ENCODE data around the gene STIL.

Gene STIL

DNA sequence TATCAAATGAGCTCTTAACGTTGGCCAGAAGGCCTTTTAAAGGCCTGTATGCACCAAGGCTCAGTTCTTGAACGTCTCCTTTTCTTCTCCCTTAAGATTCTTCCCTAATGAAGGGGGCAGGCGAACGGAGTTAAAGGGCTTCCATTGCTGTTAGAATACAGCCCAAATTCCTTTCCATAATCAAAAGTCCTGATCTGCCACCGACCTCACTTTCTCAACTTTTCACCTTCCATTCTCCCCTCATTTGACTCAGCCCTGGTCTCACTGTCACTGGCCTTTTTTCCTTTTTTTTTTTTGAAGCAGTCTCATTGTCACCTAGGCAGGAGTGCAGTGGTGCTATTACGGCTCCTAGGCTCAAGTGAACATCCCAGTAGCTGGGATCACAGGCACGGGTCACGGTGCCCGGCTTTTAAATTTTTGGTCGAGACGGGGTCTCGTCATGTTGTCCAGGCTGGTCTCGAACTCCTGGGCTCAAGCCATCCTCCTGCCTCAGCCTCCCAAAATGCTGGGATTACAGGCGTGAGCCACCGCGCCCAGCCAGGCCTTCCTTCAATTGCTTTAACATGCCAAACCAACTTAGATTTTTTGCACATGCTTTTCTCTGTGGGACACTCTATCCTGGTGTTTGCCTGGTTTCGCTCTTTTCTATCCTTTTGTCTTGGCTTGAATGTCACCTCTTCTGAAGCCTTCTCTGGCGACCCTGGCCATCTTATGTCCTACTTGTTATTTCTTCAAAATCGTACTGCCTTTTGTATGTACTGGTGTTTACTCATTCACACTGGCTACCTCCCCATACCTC lies 19.0 kb upstream of the STIL start:
- Histone ChIP-seq H3K27me3 (replicated peaks in 2 of 5; ENCODE audit: control insufficient read depth in 4 of 5, insufficient read depth in 5 of 5, low read length in 4 of 5) (no peaks in the 10 kb centered on the region), H3K27ac (ENCODE audit: insufficient read depth in 1 of 2, low read depth in 1 of 2, low read length in 2 of 2, poor library complexity in 1 of 2, severe bottlenecking in 2 of 2) (peak overlapping the region; percentile 21 to 91), H3K4me3 (ENCODE audit: control insufficient read depth in 1 of 7, extremely low read depth in 1 of 7, insufficient read depth in 4 of 7, low read depth in 2 of 7, low read length in 6 of 7) (peak overlapping the region; percentile 86 to 99 (median 95)), H3K9me3 (ENCODE audit: control extremely low read depth in 1 of 5, control insufficient read depth in 4 of 5, insufficient read depth in 2 of 5, low read depth in 1 of 5, low read length in 4 of 5) (no peaks in the 10 kb centered on the region), H3K4me1 (ENCODE audit: control extremely low read depth in 1 of 4, control insufficient read depth in 4 of 4, insufficient read depth in 4 of 4, low read length in 3 of 4) (peaks cover 5 to 30% (median 18%) of the 10 kb centered on the region in 4 experiments), H3K36me3 (ENCODE audit: control insufficient read depth in 4 of 4, insufficient read depth in 4 of 4, low read length in 3 of 4) (no peaks in the 10 kb centered on the region)
- CTCF ChIA-PET = interaction anchor here (0.9 to 3.4 kb wide), 10 partner anchors 10 to 154 kb away, joined by 3 to 18 read pairs (median 4); no protein-coding TSS in a partner anchor
- POLR2A ChIA-PET = interaction anchor here (0.6 to 1.3 kb wide), 2 partner anchors 19 to 175 kb away, joined by 3 to 8 read pairs; partner anchors contain the start of gene STIL
- WGBS (ENCODE audit: insufficient coverage) = 73% methylated on average over 19 of the region's 19 CpGs
- DNase-seq = no peak

DNA sequence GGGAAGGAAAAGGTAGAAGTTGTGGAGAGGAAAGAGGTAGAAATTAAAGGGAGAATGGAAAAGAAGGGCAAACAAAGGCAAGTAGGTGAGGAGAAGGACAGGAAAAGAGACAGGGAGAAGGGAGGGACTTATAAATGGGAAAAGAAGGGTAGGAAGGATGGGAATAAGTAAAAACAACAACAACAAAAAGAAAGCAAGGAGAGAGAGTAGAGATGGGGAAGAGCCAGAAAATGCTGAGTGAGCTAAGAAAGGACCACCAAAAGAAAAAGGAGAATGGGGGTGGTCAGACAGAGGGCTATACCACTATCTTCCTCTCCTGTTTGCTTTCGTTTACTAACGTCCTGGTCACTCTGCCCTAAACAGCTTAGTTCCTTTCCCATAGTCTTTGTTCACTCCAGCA lies 17.9 kb upstream of the STIL start:
- Histone ChIP-seq H3K4me3 (ENCODE audit: control insufficient read depth in 1 of 7, extremely low read depth in 1 of 7, insufficient read depth in 4 of 7, low read depth in 2 of 7, low read length in 6 of 7) (no peak overlapping the region), H3K27ac (ENCODE audit: insufficient read depth in 1 of 2, low read depth in 1 of 2, low read length in 2 of 2, poor library complexity in 1 of 2, severe bottlenecking in 2 of 2) (no peak overlapping the region), H3K36me3 (ENCODE audit: control insufficient read depth in 4 of 4, insufficient read depth in 4 of 4, low read length in 3 of 4) (no peaks in the 10 kb centered on the region), H3K27me3 (replicated peaks in 2 of 5; ENCODE audit: control insufficient read depth in 4 of 5, insufficient read depth in 5 of 5, low read length in 4 of 5) (no peaks in the 10 kb centered on the region), H3K9me3 (ENCODE audit: control extremely low read depth in 1 of 5, control insufficient read depth in 4 of 5, insufficient read depth in 2 of 5, low read depth in 1 of 5, low read length in 4 of 5) (no peaks in the 10 kb centered on the region), H3K4me1 (ENCODE audit: control extremely low read depth in 1 of 4, control insufficient read depth in 4 of 4, insufficient read depth in 4 of 4, low read length in 3 of 4) (peaks cover 5 to 30% (median 17%) of the 10 kb centered on the region in 4 experiments)
- CTCF ChIA-PET = interaction anchor here (0.9 to 3.4 kb wide), 4 partner anchors 9 to 139 kb away, joined by 3 to 18 read pairs (median 5); no protein-coding TSS in a partner anchor
- WGBS (ENCODE audit: insufficient coverage) = no CpG with 5 or more reads among the region's 2 CpGs
- POLR2A ChIA-PET = interaction anchor here (0.6 kb wide), 1 partner anchor 40 kb away, joined by 3 read pairs; no protein-coding TSS in a partner anchor
- DNase-seq = no peak

DNA sequence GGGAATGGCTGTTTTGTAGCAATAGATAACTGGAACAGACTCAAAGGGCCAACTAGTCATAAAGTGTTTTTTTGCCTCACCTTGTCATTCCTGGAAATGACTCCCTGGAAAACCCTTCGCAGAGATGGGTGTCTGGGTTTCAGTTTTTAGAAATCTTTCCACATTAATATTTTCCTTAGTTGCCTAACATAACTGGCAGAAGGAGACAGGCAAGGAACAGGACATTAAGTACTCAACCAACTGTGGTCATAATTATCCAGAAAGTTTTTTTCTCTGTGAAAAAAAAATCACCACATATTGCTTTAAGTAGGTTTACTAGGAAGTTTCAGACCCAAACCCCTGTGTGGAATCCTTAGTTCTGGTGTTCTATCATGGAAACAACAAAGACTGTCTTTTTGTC lies 16.3 kb upstream of the STIL start:
- Histone ChIP-seq H3K9me3 (ENCODE audit: control extremely low read depth in 1 of 5, control insufficient read depth in 4 of 5, insufficient read depth in 2 of 5, low read depth in 1 of 5, low read length in 4 of 5) (no peaks in the 10 kb centered on the region), H3K4me3 (ENCODE audit: control insufficient read depth in 1 of 7, extremely low read depth in 1 of 7, insufficient read depth in 4 of 7, low read depth in 2 of 7, low read length in 6 of 7) (no peak overlapping the region), H3K27me3 (replicated peaks in 2 of 5; ENCODE audit: control insufficient read depth in 4 of 5, insufficient read depth in 5 of 5, low read length in 4 of 5) (no peaks in the 10 kb centered on the region), H3K27ac (ENCODE audit: insufficient read depth in 1 of 2, low read depth in 1 of 2, low read length in 2 of 2, poor library complexity in 1 of 2, severe bottlenecking in 2 of 2) (no peak overlapping the region), H3K4me1 (ENCODE audit: control extremely low read depth in 1 of 4, control insufficient read depth in 4 of 4, insufficient read depth in 4 of 4, low read length in 3 of 4) (peaks cover 5 to 24% (median 17%) of the 10 kb centered on the region in 4 experiments), H3K36me3 (ENCODE audit: control insufficient read depth in 4 of 4, insufficient read depth in 4 of 4, low read length in 3 of 4) (no peaks in the 10 kb centered on the region)
- POLR2A ChIA-PET = no interaction called here
- DNase-seq = no peak
- CTCF ChIA-PET = interaction anchor here (1.2 to 1.7 kb wide), 2 partner anchors 60 to 67 kb away, joined by 3 read pairs; no protein-coding TSS in a partner anchor
- no CpG with 5 or more reads among the region's 1 CpG for WGBS (ENCODE audit: insufficient coverage)

DNA sequence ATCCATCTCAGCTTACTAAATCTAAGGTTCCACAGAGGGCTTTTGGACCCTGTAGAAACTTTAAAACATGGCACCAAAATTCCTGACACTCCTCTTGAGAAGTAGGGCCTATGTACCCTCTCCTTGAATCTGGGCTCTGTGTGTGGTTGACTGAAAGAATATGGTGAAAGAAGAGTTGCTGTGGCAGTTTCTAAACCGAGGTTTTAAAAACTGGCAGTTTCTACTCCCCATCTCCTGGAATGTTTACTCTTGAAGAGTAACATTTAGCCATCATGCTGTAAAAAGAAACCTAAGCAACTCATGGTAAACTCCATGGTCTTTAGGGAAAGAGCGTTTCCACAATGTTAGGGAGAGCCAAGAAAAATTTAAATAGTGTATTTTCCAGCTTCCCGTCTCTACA lies 15.0 kb upstream of the STIL start:
- H3K4me1 ChIP-seq (ENCODE audit: control extremely low read depth in 1 of 4, control insufficient read depth in 4 of 4, insufficient read depth in 4 of 4, low read length in 3 of 4) = peaks cover 2 to 17% (median 13%) of the 10 kb centered on the region in 4 experiments
- no peaks in the 10 kb centered on the region for H3K27me3 ChIP-seq (replicated peaks in 2 of 5; ENCODE audit: control insufficient read depth in 4 of 5, insufficient read depth in 5 of 5, low read length in 4 of 5)
- WGBS (ENCODE audit: insufficient coverage) = 100% methylated on average over 1 of the region's 3 CpGs
- H3K9me3 ChIP-seq (ENCODE audit: control extremely low read depth in 1 of 5, control insufficient read depth in 4 of 5, insufficient read depth in 2 of 5, low read depth in 1 of 5, low read length in 4 of 5) = no peaks in the 10 kb centered on the region
- no peaks in the 10 kb centered on the region for H3K36me3 ChIP-seq (ENCODE audit: control insufficient read depth in 4 of 4, insufficient read depth in 4 of 4, low read length in 3 of 4)
- ChIA-PET CTCF (interaction anchor here (0.8 to 1.7 kb wide), 3 partner anchors 10 to 150 kb away, joined by 3 to 4 read pairs (median 3); partner anchors contain the start of gene STIL), POLR2A (no interaction called here)
- no peak overlapping the region for H3K27ac ChIP-seq (ENCODE audit: insufficient read depth in 1 of 2, low read depth in 1 of 2, low read length in 2 of 2, poor library complexity in 1 of 2, severe bottlenecking in 2 of 2)
- no peak for DNase-seq
- no peak overlapping the region for H3K4me3 ChIP-seq (ENCODE audit: control insufficient read depth in 1 of 7, extremely low read depth in 1 of 7, insufficient read depth in 4 of 7, low read depth in 2 of 7, low read length in 6 of 7)

DNA sequence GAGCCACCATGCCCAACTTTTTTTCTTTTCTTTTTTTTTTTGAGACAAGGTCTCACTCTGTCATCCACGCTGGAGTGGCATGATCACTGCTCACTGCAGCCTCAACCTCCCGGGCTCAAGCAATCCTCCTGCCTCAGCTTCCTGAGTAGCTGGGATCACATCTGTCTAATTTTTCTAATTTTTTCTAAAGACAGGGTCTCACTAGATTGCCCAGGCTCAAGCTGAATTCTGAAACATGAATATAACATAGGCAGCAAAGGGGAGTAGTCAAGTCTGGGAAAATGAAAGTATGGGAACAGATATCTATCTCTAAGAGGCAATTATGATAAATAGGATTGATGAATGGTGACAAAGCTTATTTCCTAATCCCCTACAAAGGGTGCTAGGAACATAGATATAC lies 12.3 kb upstream of the STIL start:
- ChIA-PET POLR2A (no interaction called here), CTCF (no interaction called here)
- no peaks in the 10 kb centered on the region for H3K4me1 ChIP-seq (ENCODE audit: control extremely low read depth in 1 of 4, control insufficient read depth in 4 of 4, insufficient read depth in 4 of 4, low read length in 3 of 4)
- H3K27ac ChIP-seq (ENCODE audit: insufficient read depth in 1 of 2, low read depth in 1 of 2, low read length in 2 of 2, poor library complexity in 1 of 2, severe bottlenecking in 2 of 2) = no peak overlapping the region
- DNase-seq = no peak
- WGBS (ENCODE audit: insufficient coverage) = 50% methylated on average over 2 of the region's 2 CpGs
- no peaks in the 10 kb centered on the region for H3K36me3 ChIP-seq (ENCODE audit: control insufficient read depth in 4 of 4, insufficient read depth in 4 of 4, low read length in 3 of 4)
- H3K27me3 ChIP-seq (replicated peaks in 2 of 5; ENCODE audit: control insufficient read depth in 4 of 5, insufficient read depth in 5 of 5, low read length in 4 of 5) = no peaks in the 10 kb centered on the region
- H3K9me3 ChIP-seq (ENCODE audit: control extremely low read depth in 1 of 5, control insufficient read depth in 4 of 5, insufficient read depth in 2 of 5, low read depth in 1 of 5, low read length in 4 of 5) = no peaks in the 10 kb centered on the region
- no peak overlapping the region for H3K4me3 ChIP-seq (ENCODE audit: control insufficient read depth in 1 of 7, extremely low read depth in 1 of 7, insufficient read depth in 4 of 7, low read depth in 2 of 7, low read length in 6 of 7)

DNA sequence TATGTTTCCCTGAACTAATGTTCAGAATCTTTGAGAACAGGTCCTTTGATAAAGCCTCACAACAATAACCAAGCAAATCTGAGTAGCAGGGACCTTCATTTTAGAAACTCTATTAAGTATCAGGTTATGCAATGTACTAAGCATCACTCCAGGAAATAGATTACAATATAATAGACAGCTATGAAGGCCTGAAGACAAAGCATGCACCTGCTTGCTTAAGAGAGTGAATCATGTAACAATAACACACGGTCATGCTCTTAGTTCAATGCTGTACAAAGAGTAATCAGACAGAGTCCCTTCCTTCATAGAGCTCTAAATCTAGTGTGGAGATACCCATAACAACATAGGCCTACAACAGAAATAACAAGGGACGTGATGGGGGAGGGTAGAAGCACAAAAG lies 11.6 kb upstream of the STIL start:
- H3K27ac ChIP-seq (ENCODE audit: insufficient read depth in 1 of 2, low read depth in 1 of 2, low read length in 2 of 2, poor library complexity in 1 of 2, severe bottlenecking in 2 of 2) = no peak overlapping the region
- POLR2A ChIA-PET = no interaction called here
- no peaks in the 10 kb centered on the region for H3K27me3 ChIP-seq (replicated peaks in 2 of 5; ENCODE audit: control insufficient read depth in 4 of 5, insufficient read depth in 5 of 5, low read length in 4 of 5)
- CTCF ChIA-PET = no interaction called here
- no peaks in the 10 kb centered on the region for H3K36me3 ChIP-seq (ENCODE audit: control insufficient read depth in 4 of 4, insufficient read depth in 4 of 4, low read length in 3 of 4)
- WGBS (ENCODE audit: insufficient coverage) = 100% methylated on average over 1 of the region's 2 CpGs
- no peaks in the 10 kb centered on the region for H3K9me3 ChIP-seq (ENCODE audit: control extremely low read depth in 1 of 5, control insufficient read depth in 4 of 5, insufficient read depth in 2 of 5, low read depth in 1 of 5, low read length in 4 of 5)
- H3K4me1 ChIP-seq (ENCODE audit: control extremely low read depth in 1 of 4, control insufficient read depth in 4 of 4, insufficient read depth in 4 of 4, low read length in 3 of 4) = no peaks in the 10 kb centered on the region
- peak in 1 of 3 donors; percentile 9 for DNase-seq
- no peak overlapping the region for H3K4me3 ChIP-seq (ENCODE audit: control insufficient read depth in 1 of 7, extremely low read depth in 1 of 7, insufficient read depth in 4 of 7, low read depth in 2 of 7, low read length in 6 of 7)

DNA sequence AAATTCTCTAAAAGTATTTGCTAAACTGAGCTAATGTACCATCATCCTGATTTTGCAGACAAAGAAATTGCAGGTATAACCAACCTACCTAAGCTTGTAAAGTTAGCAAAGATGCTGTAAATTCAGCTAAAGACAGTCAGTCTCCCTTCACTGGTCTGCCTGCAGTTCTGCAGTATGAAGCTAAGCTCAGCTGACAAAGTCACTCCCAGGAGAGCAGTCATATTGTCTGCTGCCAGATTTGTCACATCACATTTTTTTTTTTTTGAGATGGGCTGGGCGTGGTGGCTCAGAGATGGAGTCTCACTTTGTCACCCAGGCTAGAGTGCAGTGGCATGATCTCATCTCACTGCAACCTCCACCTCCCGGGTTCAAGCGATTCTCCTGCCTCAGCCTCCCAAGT lies 10.7 kb upstream of the STIL start:
- H3K4me3 ChIP-seq (ENCODE audit: control insufficient read depth in 1 of 7, extremely low read depth in 1 of 7, insufficient read depth in 4 of 7, low read depth in 2 of 7, low read length in 6 of 7) = no peak overlapping the region
- ChIA-PET CTCF (interaction anchor here (1.4 to 3.7 kb wide), 2 partner anchors 8 to 10 kb away, joined by 5 to 18 read pairs; partner anchors contain the start of gene CMPK1), POLR2A (interaction anchor here (1.2 kb wide), 1 partner anchor 11 kb away, joined by 3 read pairs; the partner anchor contains the start of gene STIL)
- no peak for DNase-seq
- no peaks in the 10 kb centered on the region for H3K27me3 ChIP-seq (replicated peaks in 2 of 5; ENCODE audit: control insufficient read depth in 4 of 5, insufficient read depth in 5 of 5, low read length in 4 of 5)
- WGBS (ENCODE audit: insufficient coverage) = 100% methylated on average over 3 of the region's 3 CpGs
- no peak overlapping the region for H3K27ac ChIP-seq (ENCODE audit: insufficient read depth in 1 of 2, low read depth in 1 of 2, low read length in 2 of 2, poor library complexity in 1 of 2, severe bottlenecking in 2 of 2)
- H3K4me1 ChIP-seq (ENCODE audit: control extremely low read depth in 1 of 4, control insufficient read depth in 4 of 4, insufficient read depth in 4 of 4, low read length in 3 of 4) = no peaks in the 10 kb centered on the region
- no peaks in the 10 kb centered on the region for H3K36me3 ChIP-seq (ENCODE audit: control insufficient read depth in 4 of 4, insufficient read depth in 4 of 4, low read length in 3 of 4)
- no peaks in the 10 kb centered on the region for H3K9me3 ChIP-seq (ENCODE audit: control extremely low read depth in 1 of 5, control insufficient read depth in 4 of 5, insufficient read depth in 2 of 5, low read depth in 1 of 5, low read length in 4 of 5)

Data from common myeloid progenitor, CD34-positive (primary cell).